Transverse colon (tissue), 4 donors: ENCODE data around the gene HMGCS1.

ENCODE experiments used
- CTCF ChIP-seq, 5 experiments: fragments of 200-600 bp in 3 of 5; fragments of 450-650 bp in 2 of 5; sonication (generic) in 3 of 5; IDR thresholded peaks; 1 replicate in 2 of 5; 2 replicates in 3 of 5; pipeline ENCODE4 v1.5.1; 2016 to 2017; ENCODE audit warnings: antibody characterized with exemption in 5 of 5, inconsistent platforms in 3 of 5, mild to moderate bottlenecking in 2 of 5, moderate library complexity in 1 of 5
- EP300 ChIP-seq: sonication (generic); formaldehyde crosslinking; IDR thresholded peaks from one replicate; pipeline ENCODE4 v1.6.1; 2017; ENCODE audit warnings: antibody characterized with exemption, low read depth
- POLR2A ChIP-seq: fragments of 450-650 bp; IDR thresholded peaks from one replicate; pipeline ENCODE4 v1.6.1; 2016; ENCODE audit warnings: antibody characterized with exemption, mild to moderate bottlenecking, moderate library complexity
- POLR2AphosphoS5 ChIP-seq, 3 donors: sonication (generic); formaldehyde crosslinking; IDR thresholded peaks; one replicate each; pipeline ENCODE4 v1.6.1; 2016; ENCODE audit warnings: antibody characterized with exemption in 3 of 3

DNA sequence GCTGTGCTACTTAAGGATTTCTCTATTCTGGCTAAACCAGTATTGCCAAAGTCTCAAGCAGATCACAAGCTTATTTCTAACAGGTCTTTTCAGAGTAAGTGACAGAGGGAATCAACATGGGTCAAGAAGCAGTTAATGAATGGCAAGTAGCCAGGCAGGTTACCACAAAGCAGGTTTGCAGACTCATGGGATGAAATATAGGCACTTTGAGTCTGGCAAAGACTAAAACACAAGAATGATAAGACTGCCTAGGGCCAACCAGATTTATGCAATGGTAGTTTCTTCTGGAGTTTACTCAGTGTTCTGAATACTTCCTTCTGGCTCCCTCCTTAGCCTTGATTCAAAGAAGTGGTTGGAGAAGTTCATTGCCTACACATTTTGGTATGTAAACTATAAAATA lies 3.6 kb downstream of the HMGCS1 start:
- TF ChIP-seq POLR2A (no peak), CTCF (IDR thresholded peaks at IDR 0.05) (no peak), EP300 (no peak), POLR2AphosphoS5 (IDR thresholded peaks at IDR 0.05) (no peak)
